GM21528 (cell line): ENCODE measurements around the gene RNF214.

ENCODE experiments used
- ATAC-seq: cut with Tn5 transposase; IDR thresholded peaks from one replicate; pipeline ENCODE4 v1.9.1; 2021; ENCODE audit warnings: mild to moderate bottlenecking, moderate library complexity; ENCODE audit not compliant: unreplicated experiment, low FRiP score

Gene RNF214

GRCh38 chr11:117279711-117280376, 47.4 kb downstream of the RNF214 start:
- ATAC-seq = no peak

- no peak for ATAC-seq
Observed at GRCh38 chr11:117281159-117281558, 48.7 kb downstream of the RNF214 start.

- ATAC-seq = no peak
Observed at GRCh38 chr11:117281869-117282268, 49.4 kb downstream of the RNF214 start.

GRCh38 chr11:117282956-117283355, 50.5 kb downstream of the RNF214 start:
- ATAC-seq = no peak

GRCh38 chr11:117284053-117284452, 51.6 kb downstream of the RNF214 start:
- no peak for ATAC-seq

GRCh38 chr11:117286588-117286987, 54.1 kb downstream of the RNF214 start:
- ATAC-seq = no peak

- no peak for ATAC-seq
Observed at GRCh38 chr11:117287668-117288067, 55.2 kb downstream of the RNF214 start.

- ATAC-seq = no peak
Observed at GRCh38 chr11:117289795-117290194, 57.3 kb downstream of the RNF214 start.

GRCh38 chr11:117290809-117291396, 58.4 kb downstream of the RNF214 start, which contains the start of gene BACE1-AS:
BACE1-AS (plus strand) TSS chr11:117291346.
- ATAC-seq = no peak

- no peak for ATAC-seq
Observed at GRCh38 chr11:117292616-117293015, 60.1 kb downstream of the RNF214 start.

- ATAC-seq = no peak
Observed at GRCh38 chr11:117295438-117296137, 63.1 kb downstream of the RNF214 start.

- no peak for ATAC-seq
Observed at GRCh38 chr11:117296881-117297280, 64.4 kb downstream of the RNF214 start.

GRCh38 chr11:117298195-117298594, 65.7 kb downstream of the RNF214 start:
- no peak for ATAC-seq

GRCh38 chr11:117299351-117300282, 67.1 kb downstream of the RNF214 start:
- ATAC-seq = no peak

- ATAC-seq = no peak
Observed at GRCh38 chr11:117300283-117300663, 67.8 kb downstream of the RNF214 start.

- ATAC-seq = no peak
Observed at GRCh38 chr11:117300773-117301172, 68.3 kb downstream of the RNF214 start.

GRCh38 chr11:117302228-117302627, 69.8 kb downstream of the RNF214 start:
- ATAC-seq = no peak

- no peak for ATAC-seq
Observed at GRCh38 chr11:117303101-117303500, 70.6 kb downstream of the RNF214 start.

- no peak for ATAC-seq
Observed at GRCh38 chr11:117303646-117304315, 71.3 kb downstream of the RNF214 start.

- no peak for ATAC-seq
Observed at GRCh38 chr11:117305145-117305544, 72.7 kb downstream of the RNF214 start.
